Measurements from ENCODE around the gene SNRNP40. TPM values are rescaled to one million over a fixed set of nuclear protein-coding genes. Genes with fewer than 3 reads are reported as not detected.

The SNRNP40 gene
- total RNA-seq, 1 experiment from 2014 or later, result 81.0 TPM

GRCh38 chr1:31218705-31219104 lies 77.9 kb downstream of the SNRNP40 start:
- no peaks in the 10 kb centered on the region for H3K36me3 Mint-ChIP-seq (ENCODE audit: insufficient read depth, unreplicated experiment)
- no peak overlapping the region for H3K4me3 Mint-ChIP-seq (ENCODE audit: low read depth, unreplicated experiment)
- H3K27ac Mint-ChIP-seq (ENCODE audit: unreplicated experiment), result no peak overlapping the region
- no peak for DNase-seq
- intact Hi-C loops (cut with micrococcal nuclease; ENCODE audit: unreplicated experiment), result no loop called here
- H3K9me3 Mint-ChIP-seq (ENCODE audit: low read depth, unreplicated experiment), result no peaks in the 10 kb centered on the region
- no TSS peak for BruUV-seq (replicated peaks)
- no peaks in the 10 kb centered on the region for H3K4me1 Mint-ChIP-seq (ENCODE audit: low read depth, unreplicated experiment)
- H3K27me3 Mint-ChIP-seq (ENCODE audit: unreplicated experiment), result peaks cover 22% of the 10 kb centered on the region
- no peak for TF ChIP-seq CTCF (IDR thresholded peaks at IDR 0.05; ENCODE audit: unreplicated experiment)
- CTCF ChIA-PET, result no interaction called here

GRCh38 chr1:31216016-31216415 lies 80.6 kb downstream of the SNRNP40 start:
- BruUV-seq (replicated peaks), result no TSS peak
- CTCF ChIA-PET, result no interaction called here
- H3K27ac Mint-ChIP-seq (ENCODE audit: unreplicated experiment), result no peak overlapping the region
- no peaks in the 10 kb centered on the region for H3K9me3 Mint-ChIP-seq (ENCODE audit: low read depth, unreplicated experiment)
- peaks cover 24% of the 10 kb centered on the region for H3K27me3 Mint-ChIP-seq (ENCODE audit: unreplicated experiment)
- H3K4me1 Mint-ChIP-seq (ENCODE audit: low read depth, unreplicated experiment), result no peaks in the 10 kb centered on the region
- no peak overlapping the region for H3K4me3 Mint-ChIP-seq (ENCODE audit: low read depth, unreplicated experiment)
- intact Hi-C loops (cut with micrococcal nuclease; ENCODE audit: unreplicated experiment), result no loop called here
- H3K36me3 Mint-ChIP-seq (ENCODE audit: insufficient read depth, unreplicated experiment), result no peaks in the 10 kb centered on the region
- DNase-seq, result no peak
- TF ChIP-seq CTCF (IDR thresholded peaks at IDR 0.05; ENCODE audit: unreplicated experiment), result no peak

- H3K27ac Mint-ChIP-seq (ENCODE audit: unreplicated experiment), result no peak overlapping the region
- H3K27me3 Mint-ChIP-seq (ENCODE audit: unreplicated experiment), result peaks cover 24% of the 10 kb centered on the region
- H3K4me1 Mint-ChIP-seq (ENCODE audit: low read depth, unreplicated experiment), result no peaks in the 10 kb centered on the region
- no peak for DNase-seq
- H3K4me3 Mint-ChIP-seq (ENCODE audit: low read depth, unreplicated experiment), result no peak overlapping the region
- CTCF ChIA-PET, result no interaction called here
- intact Hi-C loops (cut with micrococcal nuclease; ENCODE audit: unreplicated experiment), result no loop called here
- no peaks in the 10 kb centered on the region for H3K36me3 Mint-ChIP-seq (ENCODE audit: insufficient read depth, unreplicated experiment)
- no peak for TF ChIP-seq CTCF (IDR thresholded peaks at IDR 0.05; ENCODE audit: unreplicated experiment)
- no peaks in the 10 kb centered on the region for H3K9me3 Mint-ChIP-seq (ENCODE audit: low read depth, unreplicated experiment)
- BruUV-seq (replicated peaks), result no TSS peak
Measured at GRCh38 chr1:31215065-31215570, 81.5 kb downstream of the SNRNP40 start.

GRCh38 chr1:31214316-31215064 lies 82.1 kb downstream of the SNRNP40 start:
- Mint-ChIP-seq H3K4me3 (ENCODE audit: low read depth, unreplicated experiment) (no peak overlapping the region), H3K27me3 (ENCODE audit: unreplicated experiment) (peaks cover 24% of the 10 kb centered on the region), H3K27ac (ENCODE audit: unreplicated experiment) (no peak overlapping the region), H3K9me3 (ENCODE audit: low read depth, unreplicated experiment) (no peaks in the 10 kb centered on the region), H3K36me3 (ENCODE audit: insufficient read depth, unreplicated experiment) (no peaks in the 10 kb centered on the region), H3K4me1 (ENCODE audit: low read depth, unreplicated experiment) (no peaks in the 10 kb centered on the region)
- CTCF ChIA-PET, result no interaction called here
- intact Hi-C loops (cut with micrococcal nuclease; ENCODE audit: unreplicated experiment), result no loop called here
- no peak for TF ChIP-seq CTCF (IDR thresholded peaks at IDR 0.05; ENCODE audit: unreplicated experiment)
- no peak for DNase-seq
- no TSS peak for BruUV-seq (replicated peaks)

Other genes with a start within 250 kb of the SNRNP40 start
- gene PUM1, start 231.1 kb downstream of the SNRNP40 start, total RNA-seq (2022), result 161 and 163 TPM in 2 replicates
- not detected in 2 replicates for gene NKAIN1, start 56.9 kb downstream of the SNRNP40 start, total RNA-seq (2022)
- gene ZCCHC17, start 244 bp upstream of the SNRNP40 start, total RNA-seq (2022), result 26.6 and 28.5 TPM in 2 replicates
- not detected in 2 replicates for gene FABP3, start 76.3 kb upstream of the SNRNP40 start, total RNA-seq (2022)
- gene SERINC2, start 116.4 kb upstream of the SNRNP40 start, total RNA-seq (2022), result 67.7 and 79.8 TPM in 2 replicates

Measured in Calu3 (cell line).